Measurements from ENCODE around the gene VAV1.

- TF ChIP-seq CTCF (IDR thresholded peaks at IDR 0.05; ENCODE audit: borderline replicate concordance, extremely low read depth, low read length, poor library complexity, severe bottlenecking) (no peak), EZH2 (IDR thresholded peaks at IDR 0.05; ENCODE audit: borderline replicate concordance, low read depth, low read length, severe bottlenecking) (no peak)
Observed at GRCh38 chr19:6750062-6750461, 22.4 kb upstream of the VAV1 start.

Measured in DND-41 (cell line).